ENCODE results near the gene UPK3A. TPM values are rescaled to one million over a fixed set of nuclear protein-coding genes. Genes with fewer than 3 reads are reported as not detected.
A peak's percentile ranks its signal among the peaks of the same experiment; 100 is the strongest.
"Not testable (repeated sequence)": the region's sequence is repeated elsewhere in the genome, so short reads cannot be mapped to it uniquely, and the experiment has no call there.

UPK3A gene
- total RNA-seq, 1 donor from 2014 or later: not detected

- H3K27me3 Mint-ChIP-seq (ENCODE audit: low read depth); H3K4me1 Mint-ChIP-seq (ENCODE audit: low read depth); H3K9me3 Mint-ChIP-seq; H3K36me3 Mint-ChIP-seq (ENCODE audit: low read depth); DNase-seq (ENCODE audit: low spot score); intact Hi-C loops (cut with micrococcal nuclease); H3K4me3 Mint-ChIP-seq (ENCODE audit: low read depth); H3K27ac Mint-ChIP-seq: not testable (repeated sequence)
Measured at GRCh38 chr22:45295004-45295403, 10.3 kb downstream of the UPK3A start.

GRCh38 chr22:45295492-45295891, 10.7 kb downstream of the UPK3A start:
- Mint-ChIP-seq H3K9me3 (no peaks in the 10 kb centered on the region), H3K27me3 (ENCODE audit: low read depth) (peaks cover 2% of the 10 kb centered on the region), H3K4me1 (ENCODE audit: low read depth) (peaks cover 6% of the 10 kb centered on the region), H3K36me3 (ENCODE audit: low read depth) (no peaks in the 10 kb centered on the region), H3K27ac (no peak overlapping the region), H3K4me3 (ENCODE audit: low read depth) (no peak overlapping the region)
- intact Hi-C loops (cut with micrococcal nuclease): no loop called here
- no peak for DNase-seq (ENCODE audit: low spot score)

- peaks cover 6% of the 10 kb centered on the region for H3K4me1 Mint-ChIP-seq (ENCODE audit: low read depth)
- no peak overlapping the region for H3K4me3 Mint-ChIP-seq (ENCODE audit: low read depth)
- no peaks in the 10 kb centered on the region for H3K36me3 Mint-ChIP-seq (ENCODE audit: low read depth)
- H3K27me3 Mint-ChIP-seq (ENCODE audit: low read depth): peaks cover 2% of the 10 kb centered on the region
- peak; percentile 28 for DNase-seq (ENCODE audit: low spot score)
- no peaks in the 10 kb centered on the region for H3K9me3 Mint-ChIP-seq
- H3K27ac Mint-ChIP-seq: no peak overlapping the region
- intact Hi-C loops (cut with micrococcal nuclease): no loop called here
Measured at GRCh38 chr22:45296628-45297297, 12.0 kb downstream of the UPK3A start.

GRCh38 chr22:45298934-45299505, 14.3 kb downstream of the UPK3A start:
- no peaks in the 10 kb centered on the region for H3K36me3 Mint-ChIP-seq (ENCODE audit: low read depth)
- H3K9me3 Mint-ChIP-seq: no peaks in the 10 kb centered on the region
- peaks cover 11% of the 10 kb centered on the region for H3K4me1 Mint-ChIP-seq (ENCODE audit: low read depth)
- no peak overlapping the region for H3K4me3 Mint-ChIP-seq (ENCODE audit: low read depth)
- peaks cover 2% of the 10 kb centered on the region for H3K27me3 Mint-ChIP-seq (ENCODE audit: low read depth)
- no peak overlapping the region for H3K27ac Mint-ChIP-seq
- DNase-seq (ENCODE audit: low spot score): no peak
- intact Hi-C loops (cut with micrococcal nuclease): no loop called here

- no peak overlapping the region for H3K4me3 Mint-ChIP-seq (ENCODE audit: low read depth)
- intact Hi-C loops (cut with micrococcal nuclease): no loop called here
Measured at GRCh38 chr22:45302751-45303150, 18.0 kb downstream of the UPK3A start.

DNA sequence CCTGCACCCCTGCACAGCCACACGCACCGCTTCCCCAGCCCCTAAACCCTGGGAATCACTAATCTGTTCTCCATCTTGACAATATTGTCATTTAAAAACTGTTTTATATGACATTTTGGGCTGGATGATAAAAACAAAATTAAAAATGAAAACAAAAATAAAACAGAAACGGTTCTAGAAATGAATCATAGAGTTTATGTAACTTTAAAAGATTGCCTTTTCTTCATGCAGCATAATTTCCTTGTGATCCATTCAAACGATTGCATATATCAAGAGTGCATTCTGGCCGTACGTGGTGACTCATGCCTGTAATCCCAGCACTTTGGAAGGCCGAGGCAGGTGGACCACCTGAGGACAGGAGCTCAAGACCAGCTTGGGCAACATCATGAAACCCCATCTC, 18.4 kb downstream of the UPK3A start:
- peaks cover 5% of the 10 kb centered on the region for H3K4me1 Mint-ChIP-seq (ENCODE audit: low read depth)
- H3K4me3 Mint-ChIP-seq (ENCODE audit: low read depth): no peak overlapping the region
- no peak for DNase-seq (ENCODE audit: low spot score)
- intact Hi-C loops (cut with micrococcal nuclease): no loop called here
- H3K27ac Mint-ChIP-seq: no peak overlapping the region
- H3K27me3 Mint-ChIP-seq (ENCODE audit: low read depth): peaks cover 2% of the 10 kb centered on the region
- H3K36me3 Mint-ChIP-seq (ENCODE audit: low read depth): no peaks in the 10 kb centered on the region
- no peaks in the 10 kb centered on the region for H3K9me3 Mint-ChIP-seq

More at GRCh38 chr22:45302751-45303150, 18.0 kb downstream of the UPK3A start:
- Mint-ChIP-seq H3K4me1 (ENCODE audit: low read depth) (peaks cover 5% of the 10 kb centered on the region), H3K9me3 (no peaks in the 10 kb centered on the region), H3K27me3 (ENCODE audit: low read depth) (peaks cover 2% of the 10 kb centered on the region), H3K36me3 (ENCODE audit: low read depth) (no peaks in the 10 kb centered on the region), H3K27ac (no peak overlapping the region)
- no peak for DNase-seq (ENCODE audit: low spot score)

- peaks cover 15% of the 10 kb centered on the region for H3K4me1 Mint-ChIP-seq (ENCODE audit: low read depth)
- intact Hi-C loops (cut with micrococcal nuclease): no loop called here
- no peak overlapping the region for H3K4me3 Mint-ChIP-seq (ENCODE audit: low read depth)
- no peak for DNase-seq (ENCODE audit: low spot score)
- no peaks in the 10 kb centered on the region for H3K36me3 Mint-ChIP-seq (ENCODE audit: low read depth)
- no peaks in the 10 kb centered on the region for H3K27me3 Mint-ChIP-seq (ENCODE audit: low read depth)
- H3K27ac Mint-ChIP-seq: no peak overlapping the region
- no peaks in the 10 kb centered on the region for H3K9me3 Mint-ChIP-seq
Measured at GRCh38 chr22:45304971-45305370, 20.2 kb downstream of the UPK3A start.

DNA sequence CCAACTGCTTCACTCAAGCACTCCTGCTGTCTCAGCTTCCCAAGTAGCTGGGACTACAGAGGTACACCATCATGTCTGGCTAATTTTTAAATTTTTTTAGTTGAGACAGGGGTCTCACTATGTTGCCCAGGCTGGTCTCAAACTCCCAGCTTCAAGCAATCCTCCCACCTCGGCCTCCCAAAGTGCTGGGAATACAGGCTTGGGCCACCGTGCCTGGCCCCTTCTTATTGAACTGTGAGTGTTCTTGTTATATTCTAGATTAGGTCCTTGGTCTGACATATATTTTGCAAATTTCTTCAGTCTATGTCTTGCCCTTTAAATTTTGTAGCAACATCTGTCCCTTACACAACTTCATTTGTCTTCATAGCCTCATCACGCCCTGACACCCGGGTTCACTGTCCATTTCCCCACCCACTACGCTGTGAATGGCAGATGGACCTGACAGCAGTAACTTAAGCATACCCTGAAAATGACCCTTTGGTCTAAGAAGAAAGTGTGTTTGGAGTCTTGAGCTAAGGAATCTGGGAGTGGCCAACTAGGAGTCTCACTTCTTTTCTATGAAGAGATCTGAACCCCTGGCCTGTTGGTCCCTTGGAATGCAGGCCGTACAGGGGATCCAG, 20.8 kb downstream of the UPK3A start:
- intact Hi-C loops (cut with micrococcal nuclease): no loop called here
- H3K4me3 Mint-ChIP-seq (ENCODE audit: low read depth): no peak overlapping the region

GRCh38 chr22:45306139-45306538, 21.4 kb downstream of the UPK3A start:
- Mint-ChIP-seq H3K27ac (no peak overlapping the region), H3K36me3 (ENCODE audit: low read depth) (peaks cover 6% of the 10 kb centered on the region), H3K9me3 (no peaks in the 10 kb centered on the region), H3K4me3 (ENCODE audit: low read depth) (no peak overlapping the region), H3K4me1 (ENCODE audit: low read depth) (peaks cover 22% of the 10 kb centered on the region), H3K27me3 (ENCODE audit: low read depth) (no peaks in the 10 kb centered on the region)
- intact Hi-C loops (cut with micrococcal nuclease): no loop called here
- no peak for DNase-seq (ENCODE audit: low spot score)

More for the DNA sequence above, 20.8 kb downstream of the UPK3A start:
- H3K36me3 Mint-ChIP-seq (ENCODE audit: low read depth): no peaks in the 10 kb centered on the region
- peaks cover 16% of the 10 kb centered on the region for H3K4me1 Mint-ChIP-seq (ENCODE audit: low read depth)
- no peak for DNase-seq (ENCODE audit: low spot score)
- no peak overlapping the region for H3K27ac Mint-ChIP-seq
- no peaks in the 10 kb centered on the region for H3K9me3 Mint-ChIP-seq
- H3K27me3 Mint-ChIP-seq (ENCODE audit: low read depth): no peaks in the 10 kb centered on the region

DNA sequence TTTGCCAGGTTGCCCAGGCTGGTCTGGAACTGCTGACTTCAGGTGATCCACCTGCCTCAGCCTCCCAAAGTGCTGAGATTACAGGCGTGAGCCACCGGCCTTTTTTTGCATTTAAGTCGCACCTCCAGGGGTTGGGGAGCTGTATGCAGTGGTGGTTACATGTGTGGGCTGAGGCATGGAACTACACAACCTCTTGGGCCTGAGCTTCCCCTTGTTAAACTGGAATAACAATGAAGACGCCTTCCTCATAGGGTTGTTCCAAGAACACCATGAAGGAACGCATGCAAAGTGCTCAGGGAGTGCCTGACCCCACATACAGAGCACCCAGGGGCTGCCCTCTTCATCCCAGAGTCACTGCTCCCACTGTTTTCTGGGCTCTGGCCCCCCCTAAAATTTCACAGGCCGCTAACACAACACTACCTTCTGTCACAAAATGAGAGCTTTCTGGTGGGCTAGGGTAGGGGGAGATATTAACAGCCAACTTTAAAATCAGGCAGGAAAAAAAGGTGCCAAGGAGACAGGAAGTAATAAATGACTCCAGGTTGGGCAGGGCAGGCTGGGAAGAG, 23.7 kb downstream of the UPK3A start:
- DNase-seq (ENCODE audit: low spot score): no peak
- peak overlapping the region; percentile 79 for H3K4me3 Mint-ChIP-seq (ENCODE audit: low read depth)
- H3K9me3 Mint-ChIP-seq: no peaks in the 10 kb centered on the region
- intact Hi-C loops (cut with micrococcal nuclease): no loop called here
- H3K27ac Mint-ChIP-seq: peak overlapping the region; percentile 92
- H3K4me1 Mint-ChIP-seq (ENCODE audit: low read depth): peaks cover 29% of the 10 kb centered on the region
- no peaks in the 10 kb centered on the region for H3K27me3 Mint-ChIP-seq (ENCODE audit: low read depth)
- H3K36me3 Mint-ChIP-seq (ENCODE audit: low read depth): peaks cover 25% of the 10 kb centered on the region

GRCh38 chr22:45308957-45309421, 24.2 kb downstream of the UPK3A start:
- DNase-seq (ENCODE audit: low spot score): peak; percentile 12
- no peaks in the 10 kb centered on the region for H3K9me3 Mint-ChIP-seq
- H3K27me3 Mint-ChIP-seq (ENCODE audit: low read depth): no peaks in the 10 kb centered on the region
- peaks cover 25% of the 10 kb centered on the region for H3K36me3 Mint-ChIP-seq (ENCODE audit: low read depth)
- H3K4me3 Mint-ChIP-seq (ENCODE audit: low read depth): peak overlapping the region; percentile 79
- H3K27ac Mint-ChIP-seq: peak overlapping the region; percentile 92
- intact Hi-C loops (cut with micrococcal nuclease): no loop called here
- H3K4me1 Mint-ChIP-seq (ENCODE audit: low read depth): peaks cover 30% of the 10 kb centered on the region

- Mint-ChIP-seq H3K4me1 (ENCODE audit: low read depth) (peaks cover 36% of the 10 kb centered on the region), H3K27me3 (ENCODE audit: low read depth) (no peaks in the 10 kb centered on the region), H3K36me3 (ENCODE audit: low read depth) (peaks cover 29% of the 10 kb centered on the region), H3K4me3 (ENCODE audit: low read depth) (peak within 1 kb of the TSS; percentile 84), H3K27ac (peak within 1 kb of the TSS; percentile 92), H3K9me3 (no peaks in the 10 kb centered on the region)
- intact Hi-C loops (cut with micrococcal nuclease): loop anchor here (1.0 to 10.0 kb wide), 2 partner anchors 9 to 105 kb away; partner anchors contain the start of genes RIBC2 and SMC1B
- peak; percentile 96 for DNase-seq (ENCODE audit: low spot score)
Measured at GRCh38 chr22:45309422-45310227, 24.9 kb downstream of the UPK3A start, which contains the start of gene FAM118A. FAM118A (plus strand) TSS chr22:45309934; CDS start chr22:45322380, 12,446 bp downstream.
